H4 (cell line): ENCODE measurements around the gene OR3A3. TPM values are rescaled to one million over a fixed set of nuclear protein-coding genes. Genes with fewer than 3 reads are reported as not detected.
"Not testable (repeated sequence)": the region's sequence is repeated elsewhere in the genome, so short reads cannot be mapped to it uniquely, and the experiment has no call there.

ENCODE experiments used
- DNase-seq: peaks from one replicate; pipeline ENCODE4 v3.0.0-alpha.2; 2015; ENCODE audit warnings: low spot score
- total RNA-seq: library from RNA; depleted of rRNA; stranded (reverse); fragments of >200 nt; shearing (Covaris generic); gene quantifications from 2 replicates; pipeline ENCODE4 v1.2.3, GENCODE V29; 2014; rRNA removed

The OR3A3 gene
- not detected in 2 replicates for total RNA-seq

- no peak for DNase-seq
Measured at GRCh38 chr17:3411070-3411469, at the start of gene OR3A3. Gene OR3A3 (plus strand): TSS chr17:3411370.

- not testable (repeated sequence) for DNase-seq
Measured at GRCh38 chr17:3371167-3371566, 40.0 kb upstream of the OR3A3 start.

GRCh38 chr17:3378321-3378720, 32.8 kb upstream of the OR3A3 start:
- DNase-seq = no peak

GRCh38 chr17:3381957-3382356, 29.2 kb upstream of the OR3A3 start:
- no peak for DNase-seq

GRCh38 chr17:3385869-3386816, 25.0 kb upstream of the OR3A3 start, which contains the start of gene OR3A2:
Gene OR3A2 (minus strand): TSS chr17:3386308.
- no peak for DNase-seq

- no peak for DNase-seq
Measured at GRCh38 chr17:3389791-3390190, 21.4 kb upstream of the OR3A3 start.

- not testable (repeated sequence) for DNase-seq
Measured at GRCh38 chr17:3397801-3398200, 13.4 kb upstream of the OR3A3 start.

- no peak for DNase-seq
Measured at GRCh38 chr17:3398310-3398709, 12.9 kb upstream of the OR3A3 start, which contains the start of gene OR1E1. Gene OR1E1 (minus strand): TSS chr17:3398410. CDS start chr17:3398410, 0 bp downstream.

- DNase-seq = no peak
Measured at GRCh38 chr17:3400055-3400454, 11.1 kb upstream of the OR3A3 start.

- no peak for DNase-seq
Measured at GRCh38 chr17:3401786-3402185, 9.4 kb upstream of the OR3A3 start.

- DNase-seq = not testable (repeated sequence)
Measured at GRCh38 chr17:3403856-3404255, 7.3 kb upstream of the OR3A3 start.

GRCh38 chr17:3412216-3412615, 1.0 kb downstream of the OR3A3 start:
- not testable (repeated sequence) for DNase-seq

- DNase-seq = no peak
Measured at GRCh38 chr17:3415610-3416009, 4.4 kb downstream of the OR3A3 start.

GRCh38 chr17:3418222-3418621, 7.1 kb downstream of the OR3A3 start:
- no peak for DNase-seq

GRCh38 chr17:3433215-3433614, 22.0 kb downstream of the OR3A3 start:
- DNase-seq = not testable (repeated sequence)

GRCh38 chr17:3433741-3434140, 22.6 kb downstream of the OR3A3 start, which contains the start of gene OR1E2:
Gene OR1E2 (minus strand): TSS chr17:3433841. CDS start chr17:3433841, 0 bp downstream.
- DNase-seq = no peak

GRCh38 chr17:3438368-3438767, 27.2 kb downstream of the OR3A3 start:
- no peak for DNase-seq

- DNase-seq = no peak
Measured at GRCh38 chr17:3440451-3440850, 29.3 kb downstream of the OR3A3 start.

- peak; percentile 2 for DNase-seq
Measured at GRCh38 chr17:3447625-3448024, 36.5 kb downstream of the OR3A3 start.

GRCh38 chr17:3448059-3448665, 37.0 kb downstream of the OR3A3 start:
- DNase-seq = no peak

GRCh38 chr17:3466355-3466754, 55.2 kb downstream of the OR3A3 start:
- DNase-seq = not testable (repeated sequence)

- DNase-seq = no peak
Measured at GRCh38 chr17:3469529-3469928, 58.4 kb downstream of the OR3A3 start.

- no peak for DNase-seq
Measured at GRCh38 chr17:3471599-3471998, 60.4 kb downstream of the OR3A3 start, which contains the start of gene SPATA22. Gene SPATA22 (minus strand): TSS chr17:3471819. CDS start chr17:3469325, 2,494 bp downstream.
